ENCODE data around the gene OSCP1. TPM values are rescaled to one million over a fixed set of nuclear protein-coding genes. Genes with fewer than 3 reads are reported as not detected.

Gene OSCP1
- total RNA-seq, 2 experiments from 2014 or later, result 0.66 to 1.9 TPM

DNA sequence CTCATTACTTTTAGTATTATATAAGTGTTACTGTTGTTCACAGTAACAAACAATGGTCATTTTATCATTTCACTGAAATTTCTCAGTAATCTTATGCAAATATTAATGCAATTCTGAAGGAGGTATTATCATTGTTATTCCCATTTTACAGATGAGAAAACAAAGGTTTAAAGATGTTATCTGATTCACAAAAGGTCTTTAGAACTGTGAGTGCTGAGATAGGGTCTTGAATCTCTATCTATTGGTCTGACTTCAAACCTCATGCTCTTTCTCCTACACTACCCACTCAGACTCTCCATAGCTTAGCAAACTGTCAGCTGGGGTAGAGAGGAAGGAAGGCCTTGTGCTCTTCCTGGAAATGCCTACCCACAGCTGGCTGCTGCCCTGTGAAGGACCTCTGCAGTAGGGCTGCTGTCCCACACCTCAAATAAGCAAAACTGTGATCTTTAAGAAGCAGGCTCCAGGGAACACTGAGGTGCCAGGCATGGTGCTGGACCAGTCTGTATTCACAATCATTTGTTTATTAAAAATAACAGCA, 6.2 kb upstream of the OSCP1 start:
- POLR2A ChIA-PET, result no interaction called here
- no peak for DNase-seq
- H3K27ac Mint-ChIP-seq, result peak overlapping the region; percentile 82

DNA sequence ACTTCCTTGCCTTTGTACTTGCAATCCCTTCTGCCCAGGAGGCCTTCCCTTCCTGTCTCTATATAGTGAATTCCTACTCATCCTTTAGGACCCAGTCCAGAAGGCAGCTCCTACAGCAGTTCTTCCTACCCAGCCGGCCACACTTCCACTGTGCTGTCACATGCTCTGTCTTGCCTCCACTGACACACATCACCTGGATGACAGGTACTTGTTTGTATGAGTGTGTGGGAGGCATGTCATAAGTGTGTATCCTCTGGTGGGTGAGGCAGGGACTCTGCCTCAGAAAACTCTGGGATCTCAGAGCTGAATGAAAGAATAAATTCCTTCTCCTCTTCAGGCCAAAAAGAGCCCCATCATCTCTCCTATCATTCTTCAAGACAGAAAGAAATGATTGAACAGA, 5.1 kb upstream of the OSCP1 start:
- peak overlapping the region; percentile 59 for H3K27ac Mint-ChIP-seq

More for the DNA sequence above, 6.2 kb upstream of the OSCP1 start:
- peaks cover 65% of the 10 kb centered on the region for H3K36me3 Mint-ChIP-seq (ENCODE audit: low read depth)
- H3K9me3 Mint-ChIP-seq (ENCODE audit: insufficient read depth), result no peaks in the 10 kb centered on the region
- CTCF ChIA-PET, result interaction anchor here (3.0 kb wide), 1 partner anchor 10 kb away, joined by 9 read pairs; no protein-coding TSS in a partner anchor
- no peaks in the 10 kb centered on the region for H3K27me3 Mint-ChIP-seq (ENCODE audit: low read depth)
- H3K4me1 Mint-ChIP-seq (ENCODE audit: low read depth), result peaks cover 67% of the 10 kb centered on the region
- H3K4me3 Mint-ChIP-seq, result peak overlapping the region; percentile 55
- peak; percentile 35 for ATAC-seq

GRCh38 chr1:36453600-36454388, 3.5 kb upstream of the OSCP1 start:
- Mint-ChIP-seq H3K36me3 (ENCODE audit: low read depth) (peaks cover 42% of the 10 kb centered on the region), H3K27ac (peak overlapping the region; percentile 37), H3K9me3 (ENCODE audit: insufficient read depth) (no peaks in the 10 kb centered on the region), H3K4me3 (no peak overlapping the region), H3K27me3 (ENCODE audit: low read depth) (no peaks in the 10 kb centered on the region), H3K4me1 (ENCODE audit: low read depth) (peaks cover 53% of the 10 kb centered on the region)
- no peak for DNase-seq
- POLR2A ChIA-PET, result interaction anchor here (1.0 to 1.8 kb wide), 2 partner anchors 8 to 11 kb away, joined by 3 to 9 read pairs; partner anchors contain the start of gene MRPS15
- CTCF ChIA-PET, result no interaction called here
- no peak for ATAC-seq

More for the DNA sequence above, 5.1 kb upstream of the OSCP1 start:
- Mint-ChIP-seq H3K27me3 (ENCODE audit: low read depth) (no peaks in the 10 kb centered on the region), H3K4me1 (ENCODE audit: low read depth) (peaks cover 62% of the 10 kb centered on the region), H3K36me3 (ENCODE audit: low read depth) (peaks cover 54% of the 10 kb centered on the region), H3K4me3 (no peak overlapping the region), H3K9me3 (ENCODE audit: insufficient read depth) (no peaks in the 10 kb centered on the region)
- POLR2A ChIA-PET, result interaction anchor here (1.8 kb wide), 1 partner anchor 9 kb away, joined by 9 read pairs; the partner anchor contains the start of gene MRPS15
- DNase-seq (no peak), ATAC-seq (no peak)
- CTCF ChIA-PET, result interaction anchor here (1.2 kb wide), 1 partner anchor 61 kb away, joined by 3 read pairs; no protein-coding TSS in a partner anchor

DNA sequence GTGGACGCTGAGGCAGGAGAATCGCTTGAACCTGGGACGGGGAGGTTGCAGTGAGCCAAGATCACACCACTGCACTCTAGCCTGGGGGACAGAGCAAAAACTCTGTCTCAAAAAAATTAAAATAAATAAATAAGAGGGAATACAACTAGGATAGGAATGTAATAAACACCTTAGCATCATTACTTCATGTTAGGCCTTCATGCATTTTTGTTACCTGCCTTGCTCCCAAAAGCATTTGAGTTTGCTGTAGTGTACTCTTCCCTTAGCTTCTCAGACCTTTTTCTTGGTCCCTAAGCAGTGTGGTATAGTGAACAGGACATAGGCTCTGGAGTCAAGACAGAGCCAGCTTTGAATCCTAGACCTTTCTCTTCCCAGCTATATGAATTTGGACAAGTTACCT, 2.8 kb upstream of the OSCP1 start:
- ChIA-PET CTCF (no interaction called here), POLR2A (interaction anchor here (1.0 kb wide), 1 partner anchor 8 kb away, joined by 3 read pairs; no protein-coding TSS in a partner anchor)
- Mint-ChIP-seq H3K36me3 (ENCODE audit: low read depth) (peaks cover 38% of the 10 kb centered on the region), H3K4me3 (no peak overlapping the region), H3K27me3 (ENCODE audit: low read depth) (no peaks in the 10 kb centered on the region), H3K27ac (no peak overlapping the region), H3K9me3 (ENCODE audit: insufficient read depth) (no peaks in the 10 kb centered on the region), H3K4me1 (ENCODE audit: low read depth) (peaks cover 45% of the 10 kb centered on the region)
- ATAC-seq (no peak), DNase-seq (no peak)

DNA sequence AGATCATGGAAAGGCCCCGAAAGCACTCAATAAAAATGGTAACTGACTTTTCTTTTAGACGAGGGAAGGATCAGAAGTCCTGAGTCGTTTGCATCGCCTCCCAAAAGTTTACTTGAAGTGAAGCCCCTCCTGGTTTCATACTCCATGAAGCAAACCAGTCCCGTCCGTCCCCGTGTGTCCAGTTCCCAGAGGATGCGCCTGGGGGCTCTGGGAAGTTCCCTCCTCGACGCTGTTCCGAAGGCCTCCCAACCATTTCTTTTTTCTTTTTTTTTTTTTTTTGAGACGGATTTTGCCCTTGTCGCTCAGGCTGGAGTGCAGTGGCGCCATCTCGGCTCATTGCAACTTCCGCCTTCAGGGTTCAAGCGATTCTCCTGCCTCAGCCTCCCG, 661 bp upstream of the OSCP1 start:
- Mint-ChIP-seq H3K9me3 (ENCODE audit: insufficient read depth) (no peaks in the 10 kb centered on the region), H3K4me3 (peak overlapping the region; percentile 87), H3K36me3 (ENCODE audit: low read depth) (peaks cover 22% of the 10 kb centered on the region), H3K4me1 (ENCODE audit: low read depth) (peaks cover 32% of the 10 kb centered on the region), H3K27me3 (ENCODE audit: low read depth) (no peaks in the 10 kb centered on the region), H3K27ac (peak overlapping the region; percentile 91)
- POLR2A ChIA-PET, result interaction anchor here (0.6 to 3.5 kb wide), 5 partner anchors 8 to 64 kb away, joined by 3 to 21 read pairs (median 4); partner anchors contain the start of gene MRPS15
- ATAC-seq, result no peak
- DNase-seq, result no peak
- CTCF ChIA-PET, result interaction anchor here (1.0 to 1.6 kb wide), 5 partner anchors 8 to 165 kb away, joined by 3 to 5 read pairs (median 4); partner anchors contain the start of gene MRPS15

- POLR2A ChIA-PET, result interaction anchor here (0.6 to 3.5 kb wide), 3 partner anchors 11 to 1590 kb away, joined by 3 to 21 read pairs (median 3); partner anchors contain the start of gene MRPS15
- Mint-ChIP-seq H3K4me3 (no peak overlapping the region), H3K27me3 (ENCODE audit: low read depth) (peaks cover 2% of the 10 kb centered on the region), H3K4me1 (ENCODE audit: low read depth) (peaks cover 23% of the 10 kb centered on the region), H3K9me3 (ENCODE audit: insufficient read depth) (no peaks in the 10 kb centered on the region), H3K27ac (no peak overlapping the region), H3K36me3 (ENCODE audit: low read depth) (peaks cover 2% of the 10 kb centered on the region)
- CTCF ChIA-PET, result no interaction called here
- ATAC-seq, result no peak
- no peak for DNase-seq
Observed at GRCh38 chr1:36448530-36449056, 1.7 kb downstream of the OSCP1 start.

GRCh38 chr1:36447450-36447849, 2.8 kb downstream of the OSCP1 start:
- Mint-ChIP-seq H3K4me1 (ENCODE audit: low read depth) (peaks cover 23% of the 10 kb centered on the region), H3K9me3 (ENCODE audit: insufficient read depth) (no peaks in the 10 kb centered on the region), H3K4me3 (no peak overlapping the region), H3K27ac (no peak overlapping the region), H3K27me3 (ENCODE audit: low read depth) (peaks cover 2% of the 10 kb centered on the region), H3K36me3 (ENCODE audit: low read depth) (peaks cover 2% of the 10 kb centered on the region)
- ChIA-PET POLR2A (no interaction called here), CTCF (interaction anchor here (1.2 to 2.3 kb wide), 2 partner anchors 10 to 15 kb away, joined by 3 to 9 read pairs; no protein-coding TSS in a partner anchor)
- DNase-seq, result no peak
- no peak for ATAC-seq

- no peak for ATAC-seq
- Mint-ChIP-seq H3K4me1 (ENCODE audit: low read depth) (peaks cover 21% of the 10 kb centered on the region), H3K27me3 (ENCODE audit: low read depth) (peaks cover 2% of the 10 kb centered on the region), H3K27ac (no peak overlapping the region), H3K9me3 (ENCODE audit: insufficient read depth) (no peaks in the 10 kb centered on the region), H3K4me3 (no peak overlapping the region), H3K36me3 (ENCODE audit: low read depth) (peaks cover 2% of the 10 kb centered on the region)
- no peak for DNase-seq
- ChIA-PET CTCF (interaction anchor here (1.2 to 2.3 kb wide), 3 partner anchors 11 to 24 kb away, joined by 3 to 9 read pairs (median 4); no protein-coding TSS in a partner anchor), POLR2A (no interaction called here)
Observed at GRCh38 chr1:36446746-36447145, 3.5 kb downstream of the OSCP1 start.

DNA sequence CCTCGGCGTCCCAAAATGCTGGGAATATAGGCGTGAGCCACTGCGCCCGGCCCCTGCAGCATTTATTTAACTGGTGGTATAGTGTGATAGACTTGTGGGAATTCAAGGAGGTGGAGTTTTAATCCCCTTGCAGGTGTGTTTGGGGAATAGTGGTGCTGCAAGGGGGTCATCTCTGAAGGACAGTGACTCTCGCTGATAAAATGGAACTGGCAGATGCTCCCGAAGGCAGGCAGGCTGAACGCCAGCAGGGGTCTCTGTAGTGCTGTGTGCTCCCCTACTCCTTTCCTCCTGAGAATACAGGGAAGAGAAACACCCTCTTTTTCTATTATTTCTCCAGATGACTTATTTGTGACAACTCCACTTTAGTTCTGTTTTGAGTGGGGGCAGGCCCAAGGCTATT, 4.0 kb downstream of the OSCP1 start:
- DNase-seq, result peak; percentile 47
- CTCF ChIA-PET, result interaction anchor here (0.9 to 2.3 kb wide), 4 partner anchors 12 to 59 kb away, joined by 3 to 9 read pairs (median 4); no protein-coding TSS in a partner anchor
- no peak for ATAC-seq
- no peak overlapping the region for H3K27ac Mint-ChIP-seq
- H3K9me3 Mint-ChIP-seq (ENCODE audit: insufficient read depth), result no peaks in the 10 kb centered on the region
- H3K4me3 Mint-ChIP-seq, result no peak overlapping the region
- H3K27me3 Mint-ChIP-seq (ENCODE audit: low read depth), result peaks cover 2% of the 10 kb centered on the region
- POLR2A ChIA-PET, result no interaction called here
- peaks cover 16% of the 10 kb centered on the region for H3K4me1 Mint-ChIP-seq (ENCODE audit: low read depth)
- H3K36me3 Mint-ChIP-seq (ENCODE audit: low read depth), result peaks cover 2% of the 10 kb centered on the region

DNA sequence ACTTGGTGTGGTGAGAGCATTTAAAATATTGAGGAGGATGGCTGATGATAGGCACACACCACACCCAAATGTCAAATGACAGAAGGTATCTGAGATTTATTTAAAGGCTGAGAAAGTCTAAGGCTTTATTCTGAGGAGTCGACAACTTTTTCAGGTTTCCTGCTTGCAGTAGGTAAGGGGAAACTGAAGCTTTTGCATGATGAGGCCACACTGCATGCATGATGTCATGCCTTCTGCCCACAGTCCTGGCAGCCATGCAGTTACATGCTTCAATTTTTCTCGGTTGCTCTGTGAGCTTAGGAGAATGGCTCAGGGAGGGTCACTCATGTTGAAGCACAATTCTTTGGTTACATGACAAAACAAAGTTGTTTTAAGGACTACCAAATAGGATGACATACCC, 7.0 kb downstream of the OSCP1 start:
- POLR2A ChIA-PET, result no interaction called here
- Mint-ChIP-seq H3K4me3 (no peak overlapping the region), H3K4me1 (ENCODE audit: low read depth) (peaks cover 7% of the 10 kb centered on the region), H3K27me3 (ENCODE audit: low read depth) (peaks cover 2% of the 10 kb centered on the region), H3K27ac (no peak overlapping the region), H3K9me3 (ENCODE audit: insufficient read depth) (no peaks in the 10 kb centered on the region), H3K36me3 (ENCODE audit: low read depth) (no peaks in the 10 kb centered on the region)
- DNase-seq (no peak), ATAC-seq (no peak)
- CTCF ChIA-PET, result interaction anchor here (0.5 kb wide), 1 partner anchor 27 kb away, joined by 3 read pairs; no protein-coding TSS in a partner anchor

- Mint-ChIP-seq H3K4me3 (no peak overlapping the region), H3K27me3 (ENCODE audit: low read depth) (peaks cover 2% of the 10 kb centered on the region), H3K9me3 (ENCODE audit: insufficient read depth) (no peaks in the 10 kb centered on the region), H3K27ac (no peak overlapping the region), H3K4me1 (ENCODE audit: low read depth) (peaks cover 7% of the 10 kb centered on the region), H3K36me3 (ENCODE audit: low read depth) (no peaks in the 10 kb centered on the region)
- ChIA-PET CTCF (no interaction called here), POLR2A (no interaction called here)
- no peak for ATAC-seq
- DNase-seq, result no peak
Observed at GRCh38 chr1:36442337-36442736, 7.9 kb downstream of the OSCP1 start.
